Nephron progenitor cell (in vitro differentiated cells): ENCODE results near the gene TMEM63B.

Source experiments
- DNase-seq: peaks from one replicate; pipeline ENCODE4 v3.0.0; 2021
- H3K27ac Mint-ChIP-seq: 2 replicates; pipeline ENCODE4 v1.8.0; 2021; ENCODE audit warnings: mild to moderate bottlenecking, moderate library complexity, mixed read lengths
- H3K27me3 Mint-ChIP-seq: 2 replicates; pipeline ENCODE4 v1.8.0; 2021; ENCODE audit warnings: mild to moderate bottlenecking, low read depth, mixed read lengths; ENCODE audit not compliant: poor library complexity
- H3K36me3 Mint-ChIP-seq: 2 replicates; pipeline ENCODE4 v1.8.0; 2021; ENCODE audit warnings: low read depth, mixed read lengths
- H3K4me1 Mint-ChIP-seq: 2 replicates; pipeline ENCODE4 v1.8.0; 2021; ENCODE audit warnings: mixed read lengths
- H3K4me3 Mint-ChIP-seq: 2 replicates; pipeline ENCODE4 v1.8.0; 2021; ENCODE audit warnings: mild to moderate bottlenecking, moderate library complexity, mixed read lengths
- H3K9me3 Mint-ChIP-seq: 2 replicates; pipeline ENCODE4 v1.8.0; 2021; ENCODE audit warnings: mild to moderate bottlenecking, moderate library complexity, mixed read lengths
- CTCF ChIP-seq: fragments of 200-600 bp; sonication (generic); IDR thresholded peaks from 2 replicates; pipeline ENCODE4 v1.5.0; 2021; ENCODE audit warnings: antibody characterized with exemption

TMEM63B gene

GRCh38 chr6:44202332-44202971 lies 75.1 kb downstream of the TMEM63B start:
- TF ChIP-seq CTCF: no peak
- DNase-seq: no peak
- no peaks in the 10 kb centered on the region for H3K9me3 Mint-ChIP-seq
- H3K4me1 Mint-ChIP-seq: peaks cover 51% of the 10 kb centered on the region
- no peak overlapping the region for H3K4me3 Mint-ChIP-seq
- peaks cover 13% of the 10 kb centered on the region for H3K27me3 Mint-ChIP-seq
- no peak overlapping the region for H3K27ac Mint-ChIP-seq
- H3K36me3 Mint-ChIP-seq: no peaks in the 10 kb centered on the region

DNA sequence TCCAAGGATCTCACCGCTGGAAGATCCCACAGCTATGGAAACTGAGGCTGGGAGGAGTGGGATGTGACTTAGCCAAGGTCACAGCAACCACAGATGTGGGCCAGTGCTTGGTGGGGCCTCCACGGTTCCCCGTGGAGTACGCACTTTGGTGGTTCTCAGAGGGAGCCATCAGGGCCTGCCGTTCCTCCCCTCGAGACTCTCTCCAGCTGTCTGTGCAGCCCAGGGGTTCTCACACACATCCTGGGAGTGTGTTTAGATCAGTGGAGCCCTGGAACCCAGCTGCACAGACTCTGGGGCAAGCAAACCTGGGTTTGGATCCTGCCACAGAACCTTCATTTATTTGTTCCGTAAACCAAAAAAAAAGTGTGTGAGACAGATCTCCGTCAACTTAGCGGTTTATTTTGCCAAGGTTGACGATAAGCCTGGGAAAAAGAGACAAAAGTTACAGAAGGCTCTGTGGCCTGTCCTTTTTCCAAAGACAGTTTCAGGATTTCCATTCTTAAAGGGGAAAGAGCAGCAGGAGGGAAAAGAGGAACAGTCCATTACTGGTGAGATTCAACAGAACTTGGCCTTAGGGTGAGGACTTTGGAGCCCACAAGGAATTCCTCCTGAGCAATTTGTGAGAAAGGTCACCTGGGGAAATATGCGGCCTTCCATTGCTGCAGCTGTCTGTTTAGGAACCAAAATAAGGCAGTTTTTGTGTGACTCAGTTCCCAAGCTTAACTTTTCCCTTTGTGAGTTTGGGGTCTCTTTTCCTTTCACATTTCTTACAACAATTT lies 75.8 kb downstream of the TMEM63B start:
- H3K9me3 Mint-ChIP-seq: no peaks in the 10 kb centered on the region
- H3K27me3 Mint-ChIP-seq: peaks cover 13% of the 10 kb centered on the region
- H3K36me3 Mint-ChIP-seq: no peaks in the 10 kb centered on the region
- TF ChIP-seq CTCF: no peak
- no peak overlapping the region for H3K27ac Mint-ChIP-seq
- DNase-seq: no peak
- H3K4me3 Mint-ChIP-seq: no peak overlapping the region
- H3K4me1 Mint-ChIP-seq: peaks cover 58% of the 10 kb centered on the region

DNA sequence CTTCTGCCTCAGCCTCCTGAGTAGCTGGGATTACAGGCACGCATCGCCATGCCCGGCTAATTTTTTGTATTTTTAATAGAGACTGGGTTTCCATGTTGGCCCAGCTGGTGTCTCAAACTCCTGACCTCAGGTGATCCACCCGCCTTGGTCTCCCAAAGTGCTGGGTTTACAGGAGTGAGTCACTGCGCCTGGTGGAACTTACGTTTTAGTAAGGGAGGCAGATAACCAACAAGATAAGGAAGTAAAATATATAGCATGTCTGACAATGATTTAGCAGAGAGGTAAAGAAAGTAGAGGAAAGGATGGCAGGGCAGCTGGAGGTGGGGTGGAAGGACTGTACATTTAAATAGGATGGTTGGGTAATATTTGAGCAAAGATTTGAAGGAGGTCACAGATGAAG lies 76.6 kb downstream of the TMEM63B start:
- Mint-ChIP-seq H3K4me1 (peaks cover 66% of the 10 kb centered on the region), H3K27ac (no peak overlapping the region), H3K36me3 (no peaks in the 10 kb centered on the region), H3K27me3 (peaks cover 13% of the 10 kb centered on the region), H3K4me3 (no peak overlapping the region), H3K9me3 (no peaks in the 10 kb centered on the region)
- no peak for TF ChIP-seq CTCF
- no peak for DNase-seq
